Ascending aorta (tissue), 2 donors: ENCODE measurements around the gene JPT2. TPM values are rescaled to one million over a fixed set of nuclear protein-coding genes. Genes with fewer than 3 reads are reported as not detected.

Experiments
- DNase-seq, 2 donors: peaks; one replicate each; pipeline ENCODE4 v3.0.0-alpha.2; 2019; ENCODE audit warnings: low spot score in 2 of 2
- H3K27ac ChIP-seq, 2 donors: fragments of 200-600 bp; sonication (generic); one replicate each; pipeline ENCODE4 v1.5.1; 2016 to 2017; ENCODE audit warnings: mild to moderate bottlenecking in 1 of 2
- H3K27me3 ChIP-seq: fragments of 200-600 bp; sonication (generic); one replicate; pipeline ENCODE4 v1.5.1; 2017
- H3K36me3 ChIP-seq, 2 donors: fragments of 200-600 bp; sonication (generic); one replicate each; pipeline ENCODE4 v1.5.1; 2016
- H3K4me1 ChIP-seq, 2 donors: fragments of 200-600 bp; sonication (generic); one replicate each; pipeline ENCODE4 v1.5.1; 2016 to 2017; ENCODE audit warnings: mild to moderate bottlenecking in 1 of 2
- H3K4me3 ChIP-seq, 2 donors: fragments of 200-600 bp; sonication (generic); one replicate each; pipeline ENCODE4 v1.5.1; 2016 to 2017; ENCODE audit warnings: mild to moderate bottlenecking in 1 of 2
- H3K9me3 ChIP-seq, 2 donors: fragments of 200-600 bp; sonication (generic); one replicate each; pipeline ENCODE4 v1.5.1; 2016
- CTCF ChIP-seq, 3 experiments: fragments of 200-600 bp in 2 of 3; fragments of 450-650 bp in 1 of 3; sonication (generic) in 2 of 3; IDR thresholded peaks; one replicate each; pipeline ENCODE4 v1.5.1; 2016 to 2019; ENCODE audit warnings: antibody characterized with exemption in 3 of 3, mild to moderate bottlenecking in 1 of 3, moderate library complexity in 1 of 3
- intact Hi-C: fragments of 100-400 bp; cut with DNase I; formaldehyde crosslinking; loops from one replicate; pipeline ENCODE4 v1.15.1; 2023
- total RNA-seq: library from RNA; depleted of rRNA; stranded (reverse); fragments of >200 nt; gene quantifications from one replicate; pipeline ENCODE4 v1.1.0, GENCODE V29; 2016

The JPT2 gene
- total RNA-seq, 1 donor from 2014 or later, result 18.3 TPM

DNA sequence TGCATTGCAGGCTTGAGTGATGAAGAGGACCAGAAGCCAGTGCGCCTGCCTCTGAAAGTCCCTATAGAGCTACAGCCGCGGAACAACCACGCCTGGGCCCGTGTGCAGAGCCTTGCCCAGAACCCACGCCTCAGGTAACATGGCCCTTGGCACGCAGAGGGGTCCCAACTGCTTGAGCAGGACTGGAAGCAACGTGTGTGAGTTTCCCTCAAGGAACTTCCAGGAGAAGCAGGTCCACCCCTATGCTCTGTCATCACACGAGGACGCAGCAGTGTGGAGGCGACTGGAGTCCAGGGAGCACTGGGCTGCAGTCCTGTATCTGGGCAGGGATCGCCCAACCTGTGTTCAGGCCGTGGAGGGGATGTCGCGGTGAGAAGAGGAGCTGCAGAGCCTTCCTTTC is 25.1 kb upstream of the JPT2 start:
- no peak for TF ChIP-seq CTCF (IDR thresholded peaks at IDR 0.05)

GRCh38 chr16:1654505-1655268 is 23.4 kb upstream of the JPT2 start:
- H3K27ac ChIP-seq, result no peak overlapping the region
- no peaks in the 10 kb centered on the region for H3K4me1 ChIP-seq
- intact Hi-C loops, result no loop called here
- DNase-seq, result no peak
- H3K36me3 ChIP-seq, result peaks cover 77 to 79% of the 10 kb centered on the region in 2 donors
- H3K4me3 ChIP-seq, result no peak overlapping the region
- no peak for TF ChIP-seq CTCF (IDR thresholded peaks at IDR 0.05)
- H3K9me3 ChIP-seq, result no peaks in the 10 kb centered on the region
- no peaks in the 10 kb centered on the region for H3K27me3 ChIP-seq

More for the DNA sequence above, 25.1 kb upstream of the JPT2 start:
- H3K27ac ChIP-seq, result no peak overlapping the region
- no peak for DNase-seq
- no peaks in the 10 kb centered on the region for H3K27me3 ChIP-seq
- no peaks in the 10 kb centered on the region for H3K4me1 ChIP-seq
- no peak overlapping the region for H3K4me3 ChIP-seq
- intact Hi-C loops, result no loop called here
- H3K9me3 ChIP-seq, result no peaks in the 10 kb centered on the region
- peaks cover 64 to 67% of the 10 kb centered on the region in 2 donors for H3K36me3 ChIP-seq

DNA sequence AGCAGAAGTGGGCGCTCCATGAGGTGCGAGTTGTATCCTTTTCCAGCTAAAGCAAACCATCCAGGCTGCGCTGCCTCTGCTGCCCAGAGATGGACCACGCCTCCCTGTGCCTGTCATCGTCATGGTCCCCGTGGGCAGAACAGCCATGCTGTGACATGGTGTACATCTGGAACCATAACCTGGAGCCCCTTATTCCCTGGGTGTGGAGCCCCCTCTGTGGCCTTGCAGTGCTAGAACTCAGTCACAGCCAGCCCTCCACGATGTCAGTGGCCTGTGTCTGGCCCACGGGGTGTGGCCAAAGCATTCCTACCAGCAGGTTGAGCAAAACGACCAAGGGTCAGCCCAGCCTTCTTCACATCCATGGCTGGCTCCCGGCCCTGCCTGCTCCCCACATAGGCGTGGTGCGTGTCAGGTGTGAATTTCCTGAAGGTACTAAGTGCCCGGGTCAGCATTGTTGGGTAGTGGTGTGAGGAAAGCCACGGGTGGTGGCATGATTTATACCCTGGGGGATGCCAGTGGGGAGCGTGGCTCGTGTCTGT is 22.7 kb upstream of the JPT2 start:
- Histone ChIP-seq H3K4me3 (no peak overlapping the region), H3K27ac (no peak overlapping the region), H3K4me1 (no peaks in the 10 kb centered on the region), H3K9me3 (no peaks in the 10 kb centered on the region), H3K27me3 (no peaks in the 10 kb centered on the region), H3K36me3 (peaks cover 79 to 86% of the 10 kb centered on the region in 2 donors)
- TF ChIP-seq CTCF (IDR thresholded peaks at IDR 0.05), result no peak
- intact Hi-C loops, result no loop called here
- DNase-seq, result no peak

DNA sequence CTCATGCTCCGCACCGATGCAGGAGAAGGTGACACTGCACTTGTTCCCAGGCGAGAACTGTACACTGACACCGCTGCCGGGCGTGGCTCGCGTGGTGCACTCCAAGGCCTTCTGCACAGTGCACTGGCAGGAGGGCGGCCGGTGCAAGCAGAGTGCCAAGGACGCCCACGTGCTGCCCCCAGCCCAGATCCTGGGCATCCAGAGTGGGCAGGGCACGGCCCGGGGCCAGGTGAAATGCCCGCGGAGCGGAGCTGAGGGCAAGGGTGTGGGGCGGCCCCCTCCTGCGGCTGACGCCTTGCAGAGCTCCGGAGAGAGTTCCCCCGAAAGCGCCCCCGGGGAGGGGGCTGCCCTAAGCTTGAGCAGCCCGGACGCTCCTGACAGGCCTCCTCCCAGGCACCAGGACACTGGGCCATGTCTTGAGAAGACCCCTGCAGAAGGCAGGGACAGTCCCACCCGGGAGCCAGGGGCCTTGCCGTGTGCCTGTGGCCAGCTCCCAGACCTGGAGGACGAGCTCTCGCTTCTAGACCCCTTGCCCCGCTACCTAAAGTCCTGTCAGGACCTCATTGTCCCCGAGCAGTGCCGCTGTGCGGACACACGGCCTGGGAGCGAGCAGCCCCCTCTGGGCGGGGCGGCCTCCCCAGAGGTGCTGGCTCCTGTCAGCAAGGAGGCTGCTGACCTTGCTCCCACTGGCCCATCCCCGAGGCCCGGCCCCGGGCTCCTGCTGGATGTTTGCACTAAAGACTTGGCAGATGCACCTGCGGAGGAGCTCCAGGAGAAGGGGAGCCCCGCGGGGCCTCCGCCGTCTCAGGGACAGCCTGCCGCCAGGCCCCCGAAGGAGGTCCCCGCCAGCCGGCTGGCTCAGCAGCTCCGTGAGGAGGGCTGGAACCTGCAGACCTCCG is 21.9 kb upstream of the JPT2 start:
- DNase-seq, result no peak
- H3K36me3 ChIP-seq, result peaks cover 83 to 86% of the 10 kb centered on the region in 2 donors
- intact Hi-C loops, result no loop called here
- H3K9me3 ChIP-seq, result no peaks in the 10 kb centered on the region
- no peak overlapping the region for H3K4me3 ChIP-seq
- no peak for TF ChIP-seq CTCF (IDR thresholded peaks at IDR 0.05)
- H3K27ac ChIP-seq, result no peak overlapping the region
- no peaks in the 10 kb centered on the region for H3K4me1 ChIP-seq
- H3K27me3 ChIP-seq, result no peaks in the 10 kb centered on the region

- DNase-seq, result no peak
- Histone ChIP-seq H3K36me3 (peaks cover 88 to 89% of the 10 kb centered on the region in 2 donors), H3K9me3 (no peaks in the 10 kb centered on the region), H3K4me1 (no peaks in the 10 kb centered on the region), H3K27ac (no peak overlapping the region), H3K4me3 (no peak overlapping the region), H3K27me3 (no peaks in the 10 kb centered on the region)
- intact Hi-C loops, result no loop called here
- TF ChIP-seq CTCF (IDR thresholded peaks at IDR 0.05), result no peak
Measured at GRCh38 chr16:1656808-1657617, 21.1 kb upstream of the JPT2 start.
